Suppressor macrophage treated with lipopolysaccharide for 1 hour (primary cell): ENCODE measurements around the gene PCDHA12.
"Not testable (repeated sequence)": the region's sequence is repeated elsewhere in the genome, so short reads cannot be mapped to it uniquely, and the experiment has no call there.

Experiments
- DNase-seq, 3 donors: peaks; one replicate each; pipeline ENCODE4 v3.0.0-alpha.2; 2020 to 2022

PCDHA12 gene

GRCh38 chr5:140875085-140876065 lies at the start of gene PCDHA12:
PCDHA12 (plus strand) TSS chr5:140875308; CDS start chr5:140875473, 165 bp downstream.
- DNase-seq, result no peak

DNA sequence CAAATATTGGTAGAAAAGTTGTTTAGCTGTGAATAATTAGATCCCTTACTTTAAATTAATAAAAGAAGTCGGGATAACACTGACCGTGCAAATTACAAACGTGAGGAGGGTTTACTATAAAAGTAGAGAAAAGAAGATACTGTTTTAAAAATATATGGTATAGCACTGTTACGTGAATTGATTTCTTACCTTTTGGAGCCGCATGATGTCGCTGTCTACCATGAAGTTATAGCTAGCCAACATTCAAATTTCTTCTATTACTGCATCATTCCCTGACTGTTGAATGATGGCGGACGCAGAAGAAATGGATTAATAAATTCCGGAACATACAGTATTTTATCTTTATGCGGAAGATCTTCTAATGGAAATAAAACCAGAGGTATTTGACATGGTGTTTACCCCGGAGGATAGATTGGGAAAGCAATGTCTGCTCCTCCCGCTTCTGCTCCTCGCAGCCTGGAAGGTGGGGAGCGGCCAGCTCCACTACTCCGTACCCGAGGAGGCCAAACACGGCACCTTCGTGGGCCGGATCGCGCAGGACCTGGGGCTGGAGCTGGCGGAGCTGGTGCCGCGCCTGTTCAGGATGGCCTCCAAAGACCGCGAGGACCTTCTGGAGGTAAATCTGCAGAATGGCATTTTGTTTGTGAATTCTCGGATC lies 47.3 kb upstream of the PCDHA12 start, which contains the start of gene PCDHA6:
PCDHA6 (plus strand) TSS at position 257 of the 658 bp plus-strand sequence; CDS start at position 389, 132 bp downstream.
- peak in 1 of 3 donors; percentile 3 for DNase-seq

DNA sequence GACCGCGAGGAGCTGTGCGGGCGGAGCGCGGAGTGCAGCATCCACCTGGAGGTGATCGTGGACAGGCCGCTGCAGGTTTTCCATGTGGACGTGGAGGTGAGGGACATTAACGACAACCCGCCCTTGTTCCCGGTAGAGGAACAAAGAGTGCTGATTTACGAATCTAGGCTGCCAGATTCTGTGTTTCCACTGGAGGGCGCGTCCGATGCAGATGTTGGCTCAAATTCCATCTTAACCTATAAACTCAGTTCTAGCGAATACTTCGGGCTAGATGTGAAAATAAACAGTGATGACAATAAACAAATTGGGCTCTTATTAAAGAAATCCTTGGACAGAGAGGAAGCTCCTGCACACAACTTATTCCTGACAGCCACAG lies 46.8 kb upstream of the PCDHA12 start:
- peak in 1 of 3 donors; percentile 12 for DNase-seq

DNA sequence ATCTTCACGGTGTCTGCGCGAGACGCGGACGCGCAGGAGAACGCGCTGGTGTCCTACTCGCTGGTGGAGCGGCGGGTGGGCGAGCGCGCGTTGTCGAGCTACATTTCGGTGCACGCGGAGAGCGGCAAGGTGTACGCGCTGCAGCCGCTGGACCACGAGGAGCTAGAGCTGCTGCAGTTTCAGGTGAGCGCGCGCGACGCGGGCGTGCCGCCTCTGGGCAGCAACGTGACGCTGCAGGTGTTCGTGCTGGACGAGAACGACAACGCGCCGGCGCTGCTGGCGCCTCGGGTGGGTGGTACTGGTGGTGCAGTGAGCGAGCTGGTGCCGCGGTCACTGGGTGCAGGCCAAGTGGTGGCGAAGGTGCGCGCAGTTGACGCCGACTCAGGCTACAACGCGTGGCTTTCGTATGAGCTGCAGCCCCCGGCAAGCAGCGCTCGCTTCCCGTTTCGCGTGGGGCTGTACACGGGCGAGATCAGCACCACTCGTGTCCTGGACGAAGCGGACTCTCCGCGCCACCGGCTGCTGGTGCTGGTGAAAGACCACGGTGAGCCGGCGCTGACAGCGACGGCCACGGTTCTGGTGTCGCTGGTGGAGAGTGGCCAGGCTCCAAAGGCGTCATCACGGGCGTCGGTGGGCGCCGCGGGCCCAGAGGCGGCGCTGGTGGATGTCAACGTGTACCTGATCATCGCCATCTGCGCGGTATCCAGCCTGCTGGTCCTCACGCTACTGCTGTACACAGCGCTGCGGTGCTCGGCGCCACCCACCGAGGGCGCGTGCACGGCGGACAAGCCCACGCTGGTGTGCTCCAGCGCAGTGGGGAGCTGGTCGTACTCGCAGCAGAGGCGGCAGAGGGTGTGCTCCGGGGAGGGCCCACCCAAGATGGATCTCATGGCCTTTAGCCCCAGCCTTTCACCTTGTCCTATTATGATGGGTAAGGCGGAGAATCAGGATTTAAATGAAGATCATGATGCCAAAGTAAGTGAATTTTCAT lies 45.3 kb upstream of the PCDHA12 start:
- peak in 1 of 3 donors; percentile 8 for DNase-seq

- DNase-seq, result peak in 2 of 3 donors; percentile 5 to 18
Observed at GRCh38 chr5:140833993-140834392, 41.1 kb upstream of the PCDHA12 start, which contains the start of gene PCDHA7. PCDHA7 (plus strand) TSS chr5:140834269; CDS start chr5:140834384, 115 bp downstream.

DNA sequence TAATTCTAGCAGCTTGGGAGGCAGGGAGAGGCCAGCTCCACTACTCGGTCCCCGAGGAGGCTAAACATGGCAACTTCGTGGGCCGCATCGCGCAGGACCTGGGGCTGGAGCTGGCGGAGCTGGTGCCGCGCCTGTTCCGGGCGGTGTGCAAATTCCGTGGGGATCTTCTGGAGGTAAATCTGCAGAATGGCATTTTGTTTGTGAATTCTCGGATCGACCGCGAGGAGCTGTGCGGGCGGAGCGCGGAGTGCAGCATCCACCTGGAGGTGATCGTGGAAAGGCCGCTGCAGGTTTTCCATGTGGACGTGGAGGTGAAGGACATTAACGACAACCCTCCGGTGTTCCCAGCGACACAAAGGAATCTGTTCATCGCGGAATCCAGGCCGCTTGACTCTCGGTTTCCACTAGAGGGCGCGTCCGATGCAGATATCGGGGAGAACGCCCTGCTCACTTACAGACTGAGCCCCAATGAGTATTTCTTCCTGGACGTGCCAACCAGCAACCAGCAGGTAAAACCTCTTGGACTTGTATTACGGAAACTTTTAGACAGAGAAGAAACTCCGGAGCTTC lies 40.6 kb upstream of the PCDHA12 start:
- not testable (repeated sequence) for DNase-seq

GRCh38 chr5:140835622-140836510 lies 39.2 kb upstream of the PCDHA12 start:
- peak in 1 of 3 donors; percentile 13 for DNase-seq

DNA sequence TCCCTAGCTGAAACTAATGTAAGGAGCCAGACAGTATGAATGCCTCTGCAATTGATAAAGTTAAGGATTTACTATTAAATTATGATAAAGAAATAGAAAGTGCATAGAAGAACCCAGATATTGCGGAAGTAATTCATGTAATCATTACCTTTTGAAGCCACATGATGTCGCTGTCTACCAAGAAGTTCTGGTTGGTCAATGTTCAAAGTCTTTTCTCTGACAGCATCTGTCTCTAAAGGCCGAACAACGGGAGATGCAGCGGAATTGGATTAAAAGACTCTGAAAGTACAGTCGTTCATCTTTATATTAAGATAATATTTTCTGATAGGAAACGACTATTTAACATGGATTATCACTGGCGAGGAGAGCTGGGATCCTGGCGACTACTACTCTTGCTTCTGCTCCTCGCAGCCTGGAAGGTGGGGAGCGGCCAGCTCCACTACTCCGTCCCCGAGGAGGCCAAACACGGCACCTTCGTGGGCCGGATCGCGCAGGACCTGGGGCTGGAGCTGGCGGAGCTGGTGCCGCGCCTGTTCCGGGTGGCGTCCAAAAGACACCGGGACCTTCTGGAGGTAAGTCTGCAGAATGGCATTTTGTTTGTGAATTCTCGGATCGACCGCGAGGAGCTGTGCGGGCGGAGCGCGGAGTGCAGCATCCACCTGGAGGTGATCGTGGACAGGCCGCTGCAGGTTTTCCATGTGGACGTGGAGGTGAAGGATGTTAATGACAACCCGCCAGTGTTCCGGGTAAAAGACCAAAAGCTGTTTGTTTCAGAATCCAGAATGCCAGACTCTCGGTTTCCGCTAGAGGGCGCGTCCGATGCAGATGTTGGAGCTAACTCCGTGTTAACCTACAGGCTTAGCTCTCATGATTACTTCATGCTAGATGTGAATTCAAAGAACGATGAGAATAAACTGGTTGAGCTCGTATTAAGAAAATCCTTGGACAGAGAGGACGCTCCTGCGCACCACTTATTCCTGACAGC lies 33.8 kb upstream of the PCDHA12 start, which contains the start of gene PCDHA8:
PCDHA8 (plus strand) TSS at position 210 of the 985 bp plus-strand sequence; CDS start at position 345, 135 bp downstream.
- DNase-seq, result peak; percentile 13 to 27 (median 15)

DNA sequence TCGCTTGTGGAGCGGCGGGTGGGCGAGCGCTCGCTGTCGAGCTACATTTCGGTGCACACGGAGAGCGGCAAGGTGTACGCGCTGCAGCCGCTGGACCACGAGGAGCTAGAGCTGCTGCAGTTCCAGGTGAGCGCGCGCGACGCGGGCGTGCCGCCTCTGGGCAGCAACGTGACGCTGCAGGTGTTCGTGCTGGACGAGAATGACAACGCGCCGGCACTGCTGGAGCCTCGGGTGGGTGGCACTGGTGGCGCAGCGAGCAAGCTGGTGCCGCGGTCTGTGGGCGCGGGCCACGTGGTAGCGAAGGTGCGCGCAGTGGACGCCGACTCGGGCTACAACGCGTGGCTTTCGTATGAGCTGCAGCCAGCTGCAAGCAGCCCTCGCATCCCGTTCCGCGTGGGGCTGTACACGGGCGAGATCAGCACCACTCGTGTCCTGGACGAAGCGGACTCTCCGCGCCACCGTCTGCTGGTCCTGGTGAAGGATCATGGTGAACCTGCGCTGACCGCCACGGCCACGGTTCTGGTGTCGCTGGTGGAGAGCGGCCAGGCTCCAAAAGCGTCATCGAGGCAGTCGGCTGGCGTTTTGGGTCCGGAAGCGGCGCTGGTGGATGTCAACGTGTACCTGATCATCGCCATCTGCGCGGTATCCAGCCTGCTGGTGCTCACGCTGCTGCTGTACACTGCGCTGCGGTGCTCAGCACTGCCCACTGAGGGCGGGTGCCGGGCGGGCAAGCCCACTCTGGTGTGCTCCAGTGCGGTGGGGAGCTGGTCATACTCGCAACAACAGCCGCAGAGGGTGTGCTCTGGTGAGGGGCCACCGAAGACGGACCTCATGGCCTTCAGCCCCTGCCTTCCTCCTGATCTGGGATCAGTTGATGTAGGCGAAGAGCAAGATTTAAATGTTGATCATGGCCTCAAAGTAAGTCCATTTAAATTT lies 32.0 kb upstream of the PCDHA12 start:
- DNase-seq, result no peak

- not testable (repeated sequence) for DNase-seq
Observed at GRCh38 chr5:140848139-140849102, 26.7 kb upstream of the PCDHA12 start, which contains the start of gene PCDHA9. PCDHA9 (plus strand) TSS chr5:140848382; CDS start chr5:140848496, 114 bp downstream.

DNA sequence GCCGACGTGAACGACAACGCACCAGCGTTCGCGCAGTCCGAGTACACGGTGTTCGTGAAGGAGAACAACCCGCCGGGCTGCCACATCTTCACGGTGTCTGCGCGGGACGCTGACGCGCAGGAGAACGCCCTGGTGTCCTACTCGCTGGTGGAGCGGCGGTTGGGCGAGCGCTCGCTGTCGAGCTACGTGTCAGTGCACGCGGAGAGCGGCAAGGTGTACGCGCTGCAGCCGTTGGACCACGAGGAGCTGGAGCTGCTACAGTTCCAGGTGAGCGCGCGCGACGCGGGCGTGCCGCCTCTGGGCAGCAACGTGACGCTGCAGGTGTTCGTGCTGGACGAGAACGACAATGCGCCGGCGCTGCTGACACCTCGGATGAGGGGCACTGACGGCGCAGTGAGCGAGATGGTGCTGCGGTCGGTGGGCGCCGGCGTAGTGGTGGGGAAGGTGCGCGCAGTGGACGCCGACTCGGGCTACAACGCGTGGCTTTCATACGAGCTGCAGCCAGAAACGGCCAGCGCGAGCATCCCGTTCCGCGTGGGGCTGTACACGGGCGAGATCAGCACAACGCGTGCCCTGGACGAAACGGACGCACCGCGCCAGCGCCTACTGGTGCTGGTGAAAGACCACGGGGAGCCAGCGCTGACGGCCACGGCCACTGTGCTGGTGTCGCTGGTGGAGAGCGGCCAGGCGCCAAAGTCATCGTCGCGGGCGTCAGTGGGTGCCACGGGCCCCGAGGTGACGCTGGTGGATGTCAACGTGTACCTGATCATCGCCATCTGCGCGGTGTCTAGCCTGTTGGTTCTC lies 25.1 kb upstream of the PCDHA12 start:
- DNase-seq, result not testable (repeated sequence)

DNA sequence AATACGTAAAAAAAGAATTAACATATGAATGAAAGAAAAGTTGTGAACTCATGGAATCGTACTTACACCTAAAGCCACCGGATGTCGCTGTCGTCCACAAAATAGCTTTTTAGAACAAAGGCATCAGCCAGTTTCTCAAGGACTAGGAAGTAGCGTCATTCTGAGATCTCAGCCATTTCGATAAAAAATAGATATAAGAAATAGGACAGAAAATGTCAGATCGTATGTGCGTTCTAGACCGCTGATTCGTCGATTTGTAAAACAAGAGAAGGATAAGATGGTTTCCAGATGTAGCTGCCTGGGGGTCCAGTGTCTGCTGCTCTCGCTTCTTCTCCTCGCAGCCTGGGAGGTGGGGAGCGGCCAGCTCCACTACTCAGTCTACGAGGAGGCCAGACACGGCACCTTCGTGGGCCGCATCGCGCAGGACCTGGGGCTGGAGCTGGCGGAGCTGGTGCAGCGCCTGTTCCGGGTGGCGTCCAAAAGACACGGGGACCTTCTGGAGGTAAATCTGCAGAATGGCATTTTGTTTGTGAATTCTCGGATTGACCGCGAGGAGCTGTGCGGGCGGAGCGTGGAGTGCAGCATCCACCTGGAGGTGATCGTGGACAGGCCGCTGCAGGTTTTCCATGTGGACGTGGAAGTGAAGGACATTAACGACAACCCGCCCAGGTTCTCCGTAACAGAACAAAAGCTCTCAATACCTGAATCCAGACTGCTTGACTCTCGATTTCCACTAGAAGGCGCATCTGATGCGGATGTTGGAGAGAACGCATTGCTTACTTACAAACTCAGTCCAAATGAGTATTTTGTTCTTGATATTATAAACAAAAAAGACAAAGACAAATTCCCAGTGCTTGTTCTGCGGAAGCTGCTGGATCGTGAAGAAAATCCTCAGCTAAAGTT lies 19.1 kb upstream of the PCDHA12 start, which contains the start of gene PCDHA10:
PCDHA10 (plus strand) TSS at position 126 of the 903 bp plus-strand sequence; CDS start at position 278, 152 bp downstream.
- DNase-seq, result no peak

DNA sequence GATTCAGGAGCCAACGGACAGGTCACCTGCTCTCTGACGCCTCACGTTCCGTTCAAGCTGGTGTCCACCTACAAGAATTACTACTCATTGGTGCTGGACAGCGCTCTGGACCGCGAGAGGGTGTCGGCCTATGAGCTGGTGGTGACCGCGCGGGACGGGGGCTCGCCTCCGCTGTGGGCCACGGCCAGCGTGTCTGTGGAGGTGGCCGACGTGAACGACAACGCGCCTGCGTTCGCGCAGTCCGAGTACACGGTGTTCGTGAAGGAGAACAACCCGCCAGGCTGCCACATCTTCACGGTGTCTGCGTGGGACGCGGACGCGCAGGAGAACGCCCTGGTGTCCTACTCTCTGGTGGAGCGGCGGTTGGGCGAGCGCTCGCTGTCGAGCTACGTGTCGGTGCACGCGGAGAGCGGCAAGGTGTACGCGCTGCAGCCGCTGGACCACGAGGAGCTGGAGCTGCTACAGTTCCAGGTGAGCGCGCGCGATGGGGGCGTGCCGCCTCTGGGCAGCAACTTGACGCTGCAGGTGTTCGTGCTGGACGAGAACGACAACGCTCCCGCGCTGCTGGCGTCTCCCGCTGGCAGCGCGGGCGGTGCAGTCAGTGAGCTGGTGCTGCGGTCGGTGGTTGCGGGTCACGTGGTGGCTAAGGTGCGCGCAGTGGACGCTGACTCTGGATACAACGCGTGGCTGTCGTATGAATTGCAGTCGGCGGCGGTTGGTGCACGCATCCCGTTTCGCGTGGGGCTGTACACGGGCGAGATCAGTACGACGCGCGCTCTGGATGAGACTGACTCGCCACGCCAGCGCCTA lies 17.7 kb upstream of the PCDHA12 start:
- no peak for DNase-seq

DNA sequence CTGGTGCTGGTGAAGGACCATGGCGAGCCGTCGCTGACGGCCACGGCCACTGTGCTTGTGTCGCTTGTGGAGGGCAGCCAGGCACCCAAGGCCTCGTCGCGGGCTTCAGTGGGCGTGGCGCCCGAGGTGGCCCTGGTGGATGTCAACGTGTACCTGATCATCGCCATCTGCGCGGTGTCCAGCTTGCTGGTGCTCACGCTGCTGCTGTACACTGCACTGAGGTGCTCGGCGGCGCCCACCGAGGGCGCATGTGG lies 17.2 kb upstream of the PCDHA12 start:
- DNase-seq, result no peak
